GM21717 (cell line): ENCODE results near the gene IDI2.

Experiments
- ATAC-seq: cut with Tn5 transposase; IDR thresholded peaks from one replicate; pipeline ENCODE4 v1.9.1; 2021; ENCODE audit warnings: mild to moderate bottlenecking, moderate library complexity; ENCODE audit not compliant: unreplicated experiment

IDI2 gene

DNA sequence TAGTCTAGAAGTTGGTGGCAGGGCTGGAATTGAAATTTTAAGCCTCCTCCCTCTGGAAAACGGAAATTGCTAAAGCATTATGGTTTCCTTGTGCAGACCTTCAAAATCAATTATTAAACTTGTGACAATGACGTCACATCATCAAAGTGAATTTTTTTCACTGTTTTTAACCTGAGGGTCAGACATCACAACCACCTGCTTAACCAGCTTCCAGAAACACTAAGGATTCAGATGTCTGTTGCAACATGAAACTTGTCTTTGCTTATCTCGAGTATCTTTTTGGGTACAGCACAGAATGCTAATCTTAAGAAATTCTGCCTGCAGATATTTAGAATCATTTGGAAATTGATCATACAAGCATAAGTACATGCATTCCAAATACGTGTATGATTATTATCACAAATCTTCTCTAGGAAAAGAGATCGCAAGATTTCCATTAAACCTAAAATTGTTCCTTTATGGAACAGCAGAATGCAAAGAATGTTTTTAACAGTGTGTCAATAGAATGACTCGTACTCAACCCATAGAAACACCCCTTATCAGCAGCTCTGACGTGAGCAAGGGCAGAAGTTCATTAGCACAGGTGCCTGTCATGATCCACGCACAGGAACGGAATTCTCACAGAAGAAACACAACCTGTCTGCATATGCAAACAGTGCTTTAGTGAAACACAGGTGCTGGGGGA is 41.5 kb downstream of the IDI2 start:
- ATAC-seq, result no peak

DNA sequence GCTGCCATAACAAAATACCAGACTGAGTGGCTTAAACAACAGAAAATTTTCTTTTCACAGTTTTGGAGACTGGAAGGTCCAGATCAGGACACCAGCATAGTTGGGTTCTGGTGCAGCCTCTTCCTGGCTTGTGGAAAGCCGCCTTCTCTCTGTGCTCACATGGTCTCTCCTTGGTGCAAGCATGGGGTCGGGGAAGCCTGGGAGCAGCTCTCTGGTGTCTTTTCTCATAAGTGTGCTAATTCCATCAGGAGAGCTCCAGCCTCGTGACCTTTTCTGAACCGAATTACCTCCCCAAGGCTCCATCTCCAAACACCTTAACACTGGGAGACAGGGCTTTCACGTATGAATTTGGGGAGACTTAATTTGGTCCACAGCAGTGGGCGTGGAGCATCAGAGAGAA is 42.3 kb downstream of the IDI2 start:
- ATAC-seq, result no peak

DNA sequence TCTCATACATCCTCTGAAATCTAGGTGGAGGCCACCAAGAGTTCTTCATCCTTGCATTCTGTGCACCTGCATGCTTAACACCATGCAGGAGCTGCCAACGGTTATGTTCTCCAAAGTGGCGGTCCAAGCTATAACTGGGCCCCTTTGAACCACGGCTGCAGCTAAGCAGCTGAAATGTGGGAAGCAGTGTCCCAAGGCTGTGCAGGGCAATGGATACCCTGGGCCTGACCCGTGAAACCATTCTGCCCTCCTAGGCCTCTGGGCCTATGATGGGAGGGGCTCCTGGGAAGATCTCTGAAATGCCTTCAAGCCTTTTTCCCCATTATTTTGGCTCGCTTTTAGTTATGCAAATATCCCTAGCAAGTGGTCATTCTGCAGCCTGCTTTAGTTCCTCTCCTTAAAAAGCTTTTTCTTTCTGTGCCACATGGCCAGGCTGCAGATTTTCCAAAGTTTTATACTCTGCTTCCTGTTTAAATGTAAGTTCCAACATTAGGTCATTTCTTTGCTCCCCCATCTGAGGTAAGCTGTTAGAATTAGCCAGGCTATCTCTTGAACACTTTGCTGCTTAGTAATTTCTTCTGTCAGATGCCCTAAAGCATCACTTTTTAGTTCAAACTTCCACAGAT is 45.1 kb downstream of the IDI2 start:
- ATAC-seq, result no peak

DNA sequence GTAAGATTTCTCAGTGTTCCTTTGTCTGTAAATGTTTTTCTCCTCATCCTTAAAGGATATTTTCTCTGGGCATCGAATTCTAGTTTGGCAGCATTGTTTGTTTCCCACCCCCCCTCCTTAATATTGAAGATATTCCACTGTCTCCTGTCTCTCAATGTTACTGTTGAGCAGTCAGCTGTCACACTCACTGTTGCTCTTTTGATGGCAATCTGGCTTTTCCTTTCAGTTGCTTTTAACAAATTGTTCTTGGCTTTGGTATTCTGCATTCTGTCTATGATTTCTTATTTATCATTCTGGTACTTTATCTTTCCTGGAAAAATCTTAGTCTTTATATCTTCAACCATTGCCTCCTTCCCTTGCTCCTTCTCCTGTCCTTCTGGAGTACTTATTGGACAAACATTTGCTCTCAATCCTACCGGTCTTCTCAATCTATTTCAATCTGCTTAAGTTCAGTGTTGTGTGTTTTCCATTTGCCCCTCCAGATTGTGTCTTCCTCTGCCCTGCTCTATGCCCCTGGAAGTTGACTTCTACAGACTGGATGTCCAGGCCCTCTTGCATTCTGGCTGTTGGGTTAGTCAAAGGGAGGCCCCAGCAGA is 46.7 kb downstream of the IDI2 start:
- no peak for ATAC-seq

DNA sequence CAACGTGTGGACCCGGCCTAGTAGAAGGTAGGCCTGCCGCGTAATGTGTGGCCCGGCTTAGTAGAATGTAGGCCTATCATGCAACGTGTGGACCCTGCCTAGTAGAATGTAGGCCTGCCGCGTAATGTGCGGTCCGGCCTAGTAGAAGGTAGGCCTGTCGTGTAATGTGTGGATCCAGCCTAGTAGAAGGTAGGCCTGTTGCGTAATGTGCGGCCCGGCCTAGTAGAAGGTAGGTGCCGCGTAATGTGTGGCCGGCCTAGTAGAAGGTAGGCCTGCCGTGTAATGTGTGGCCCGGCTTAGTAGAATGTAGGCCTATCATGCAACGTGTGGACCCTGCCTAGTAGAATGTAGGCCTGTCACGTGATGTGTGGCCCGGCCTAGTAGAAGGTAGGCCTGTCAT is 49.3 kb downstream of the IDI2 start:
- no peak for ATAC-seq

DNA sequence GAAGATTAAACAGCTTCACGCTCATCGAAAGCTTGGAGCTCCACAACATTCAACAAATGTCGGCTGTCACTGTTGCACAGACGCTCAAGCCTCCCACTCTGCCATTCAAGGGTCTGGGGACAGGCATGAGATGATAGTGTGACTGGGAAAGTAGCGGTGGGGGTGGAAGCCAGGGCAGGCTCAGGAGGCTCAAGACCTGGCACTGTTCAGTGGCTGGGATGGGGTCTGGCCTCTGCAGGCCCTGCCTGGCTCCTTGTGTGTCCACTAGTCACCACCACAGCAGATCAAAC is 50.9 kb downstream of the IDI2 start:
- ATAC-seq, result no peak

DNA sequence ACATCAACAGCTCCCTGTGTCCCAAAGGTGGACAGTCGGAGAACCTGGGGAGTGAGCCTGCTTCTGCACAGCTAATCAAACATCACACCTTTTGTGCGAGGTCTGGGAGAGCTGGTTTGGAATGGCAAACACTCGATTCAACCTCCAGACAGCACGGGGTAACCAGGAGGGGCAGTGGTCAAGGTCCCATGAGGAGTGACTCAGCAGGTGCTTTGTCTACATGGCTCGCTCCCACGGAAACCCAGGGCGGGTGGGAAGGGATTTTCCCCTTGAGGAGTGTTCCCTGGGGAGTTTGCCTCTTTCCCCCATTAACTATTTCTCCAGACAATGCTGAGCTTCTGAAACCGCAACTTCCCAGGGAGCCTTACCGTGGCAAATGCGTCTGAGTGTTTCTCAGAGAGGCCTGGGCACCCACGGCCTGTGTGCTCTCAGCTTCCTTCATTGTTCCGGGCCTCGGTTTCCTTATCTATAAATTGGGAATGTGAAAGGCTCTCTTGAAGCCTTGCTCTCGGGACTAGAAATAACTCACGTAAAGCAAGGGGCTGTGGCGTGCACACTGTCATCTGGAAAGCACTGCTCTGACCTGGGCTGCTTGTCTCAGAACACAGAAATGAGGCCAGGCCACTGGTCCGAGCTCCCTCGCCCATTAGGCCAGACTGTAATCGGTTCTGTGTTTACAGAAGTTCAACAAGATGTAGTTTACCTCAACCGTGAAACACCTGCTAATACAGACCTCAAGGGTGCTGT is 51.4 kb downstream of the IDI2 start:
- ATAC-seq, result no peak

DNA sequence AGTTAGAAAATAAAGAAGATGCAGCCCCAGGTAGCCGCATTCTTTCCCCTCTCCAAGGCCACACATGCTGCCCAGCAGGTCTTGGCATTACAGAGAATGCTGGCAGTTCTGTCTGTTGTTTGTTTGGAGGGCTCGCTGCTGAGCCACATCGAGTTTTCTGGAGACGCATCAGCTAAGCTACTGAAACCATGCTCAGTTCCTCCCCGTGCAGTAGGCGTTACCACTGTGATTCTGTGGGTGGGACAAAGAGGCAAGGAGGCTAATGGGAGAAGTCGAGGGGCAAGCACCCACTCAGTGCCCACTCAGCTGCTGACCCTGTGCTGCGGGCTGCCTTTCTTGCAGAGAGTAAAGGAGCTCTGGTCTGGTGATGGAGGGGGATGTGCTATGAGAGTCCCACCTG is 52.9 kb downstream of the IDI2 start:
- no peak for ATAC-seq

DNA sequence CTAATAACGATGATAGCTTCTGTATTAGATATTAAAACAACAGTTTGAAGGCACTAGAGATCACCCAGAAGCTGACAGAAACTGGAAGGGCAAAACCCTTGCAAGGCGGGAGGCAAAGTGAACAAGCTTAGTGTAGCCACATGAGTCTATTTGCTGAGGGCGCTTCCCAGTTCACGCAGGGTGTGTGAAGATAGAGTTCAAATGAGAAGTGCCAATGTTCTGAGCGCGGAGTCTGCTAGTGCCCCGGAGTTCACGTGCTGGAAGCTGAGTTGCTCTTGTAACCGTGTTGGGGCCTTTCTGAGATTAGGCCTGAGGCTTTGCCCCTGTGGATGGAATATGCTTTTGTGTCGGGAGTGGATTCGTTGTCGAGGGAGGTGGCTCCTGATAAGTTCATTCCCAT is 54.0 kb downstream of the IDI2 start:
- no peak for ATAC-seq

DNA sequence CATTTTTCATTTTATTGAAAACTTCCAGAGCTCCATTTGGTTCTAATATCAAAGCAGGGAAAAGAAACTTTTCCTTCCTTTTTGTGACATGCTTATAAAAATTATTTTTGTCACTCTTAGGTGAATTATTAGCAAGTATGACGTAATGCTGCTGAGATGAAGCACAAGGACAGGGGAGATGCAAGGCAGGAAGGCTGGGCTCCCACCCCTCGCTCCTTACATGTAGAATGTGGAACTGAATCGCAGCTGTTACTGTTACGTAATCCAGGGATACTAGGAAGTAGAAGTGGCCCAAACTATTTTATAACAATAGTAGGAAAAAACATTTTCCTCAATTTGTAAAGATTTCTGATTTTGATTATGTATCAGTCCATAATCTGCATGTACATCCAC is 54.5 kb downstream of the IDI2 start:
- ATAC-seq, result no peak

DNA sequence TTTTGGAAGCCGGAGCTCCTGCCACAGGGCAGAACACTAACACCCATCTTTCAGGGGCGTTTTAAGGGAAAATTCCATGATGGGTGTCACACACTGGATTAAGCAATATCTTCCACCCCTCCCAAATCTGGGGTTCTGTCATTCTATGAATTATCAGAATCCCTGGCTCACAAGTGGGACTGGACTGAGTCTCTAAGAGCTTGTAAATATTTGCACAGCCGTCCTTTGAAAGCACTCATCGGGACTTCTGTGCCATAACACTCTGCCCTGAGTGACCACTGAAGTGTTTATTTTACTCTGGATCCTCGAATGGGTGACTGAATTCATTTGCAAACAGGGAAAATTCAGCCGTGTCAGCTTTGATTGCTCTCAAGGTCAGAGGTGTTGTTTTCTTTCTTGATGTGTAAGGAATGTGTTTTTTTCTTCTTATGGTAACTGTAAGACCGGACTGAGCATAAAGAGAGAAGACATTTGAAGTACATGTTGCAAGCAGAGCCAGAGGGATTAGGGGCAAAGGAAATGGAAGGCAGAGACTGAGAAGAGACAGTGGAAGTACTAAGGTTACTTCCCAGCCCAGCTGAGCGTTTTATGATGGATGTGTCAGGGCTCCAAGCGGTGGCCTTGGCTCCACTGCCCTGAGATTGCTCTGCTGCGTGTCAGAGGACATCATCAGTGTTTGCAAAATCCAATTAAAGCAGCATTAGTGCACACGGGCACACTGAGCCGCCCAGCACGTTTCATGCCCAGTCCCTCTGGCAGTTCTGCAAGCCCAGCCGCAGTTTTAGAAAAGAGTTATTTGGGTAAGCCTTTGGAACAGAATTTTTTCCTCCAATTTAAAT is 55.1 kb downstream of the IDI2 start:
- ATAC-seq, result no peak

DNA sequence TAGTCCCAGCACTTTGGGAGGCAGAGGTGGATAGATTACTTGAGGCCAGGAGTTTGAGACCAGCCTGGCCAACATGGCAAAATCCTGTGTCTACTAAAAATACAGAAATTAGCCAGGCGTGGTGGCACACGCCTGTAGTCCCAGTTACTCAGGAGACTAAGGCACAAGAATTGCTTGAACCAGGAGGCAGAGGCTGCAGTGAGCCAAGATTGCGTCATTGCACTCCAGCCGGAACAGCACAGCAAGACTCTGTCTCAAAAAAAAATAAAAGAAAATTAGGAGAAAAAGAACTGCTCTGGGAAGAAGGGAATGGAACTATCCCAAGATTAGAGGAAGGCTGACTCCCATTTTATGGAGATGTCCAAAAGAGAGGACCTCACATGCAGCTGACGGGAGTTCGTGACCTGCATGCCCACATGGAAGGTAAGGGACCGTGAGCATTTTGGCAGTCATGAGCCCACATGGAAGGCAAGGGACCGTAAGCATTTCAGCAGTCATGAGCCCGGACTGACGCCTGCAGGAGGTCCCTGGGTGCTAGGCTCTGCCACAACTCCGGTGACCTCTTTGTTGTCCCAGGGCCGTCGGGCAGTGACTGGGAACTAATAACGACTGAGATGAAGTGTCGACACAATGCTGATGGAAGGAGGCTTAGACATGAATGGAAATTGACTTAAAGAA is 56.0 kb downstream of the IDI2 start:
- no peak for ATAC-seq
